NCI-H510A treated with DMSO at 0.1 percent for 48 hours (cell line): ENCODE data around the gene P2RY6.

Experiments
- DNase-seq: peaks from one replicate; lab custom pipeline; 2025; lab: John Stamatoyannopoulos, UW

P2RY6 gene

GRCh38 chr11:73296501-73297230, 24.5 kb downstream of the P2RY6 start:
- no peak for DNase-seq

DNA sequence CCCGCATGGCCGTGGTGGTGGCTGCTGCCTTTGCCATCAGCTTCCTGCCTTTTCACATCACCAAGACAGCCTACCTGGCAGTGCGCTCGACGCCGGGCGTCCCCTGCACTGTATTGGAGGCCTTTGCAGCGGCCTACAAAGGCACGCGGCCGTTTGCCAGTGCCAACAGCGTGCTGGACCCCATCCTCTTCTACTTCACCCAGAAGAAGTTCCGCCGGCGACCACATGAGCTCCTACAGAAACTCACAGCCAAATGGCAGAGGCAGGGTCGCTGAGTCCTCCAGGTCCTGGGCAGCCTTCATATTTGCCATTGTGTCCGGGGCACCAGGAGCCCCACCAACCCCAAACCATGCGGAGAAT, 25.1 kb downstream of the P2RY6 start:
- DNase-seq, result no peak

GRCh38 chr11:73297702-73298101, 25.6 kb downstream of the P2RY6 start:
- DNase-seq, result no peak

GRCh38 chr11:73298233-73298632, 26.1 kb downstream of the P2RY6 start:
- DNase-seq, result no peak

- DNase-seq, result no peak
Measured at GRCh38 chr11:73299751-73300150, 27.6 kb downstream of the P2RY6 start.

DNA sequence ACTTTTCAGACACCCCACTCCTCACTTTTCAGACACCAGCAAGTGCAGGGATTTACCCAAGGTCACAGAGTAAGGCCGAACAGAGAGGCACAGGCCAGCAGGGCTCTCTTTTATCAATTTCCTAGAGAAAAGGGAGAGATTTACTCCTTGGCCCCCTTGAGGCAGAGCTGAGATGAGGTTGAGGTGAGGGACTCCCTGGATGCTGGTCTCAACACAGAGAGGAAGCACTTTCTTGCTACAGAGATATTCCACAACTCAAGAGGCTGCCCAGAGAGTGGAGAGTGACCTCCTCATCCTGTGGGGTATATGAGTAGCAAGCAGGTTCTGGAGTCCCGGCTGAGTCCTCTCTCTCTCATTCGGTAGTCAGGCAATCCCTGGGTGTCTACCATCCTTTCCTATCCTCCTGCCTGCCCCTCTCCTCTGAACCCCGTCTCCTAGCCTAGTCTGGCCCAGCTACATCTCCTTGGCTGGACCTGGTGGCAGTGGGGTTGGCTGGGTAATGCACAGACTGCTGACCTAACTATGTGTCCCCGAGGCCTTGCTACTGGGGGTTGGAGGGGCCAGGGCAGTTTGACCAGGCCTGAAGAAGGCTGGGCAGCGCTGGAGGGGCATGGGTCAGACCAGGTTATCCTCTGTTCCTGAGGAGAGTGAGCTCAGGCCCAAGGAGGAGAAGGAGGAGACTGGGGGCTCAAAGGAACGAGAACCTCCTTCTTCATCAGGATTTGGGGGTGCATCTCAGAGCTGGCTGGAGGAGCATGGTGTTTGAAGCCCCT, 34.1 kb downstream of the P2RY6 start:
- DNase-seq, result no peak

GRCh38 chr11:73306977-73307322, 34.8 kb downstream of the P2RY6 start:
- DNase-seq, result no peak

DNA sequence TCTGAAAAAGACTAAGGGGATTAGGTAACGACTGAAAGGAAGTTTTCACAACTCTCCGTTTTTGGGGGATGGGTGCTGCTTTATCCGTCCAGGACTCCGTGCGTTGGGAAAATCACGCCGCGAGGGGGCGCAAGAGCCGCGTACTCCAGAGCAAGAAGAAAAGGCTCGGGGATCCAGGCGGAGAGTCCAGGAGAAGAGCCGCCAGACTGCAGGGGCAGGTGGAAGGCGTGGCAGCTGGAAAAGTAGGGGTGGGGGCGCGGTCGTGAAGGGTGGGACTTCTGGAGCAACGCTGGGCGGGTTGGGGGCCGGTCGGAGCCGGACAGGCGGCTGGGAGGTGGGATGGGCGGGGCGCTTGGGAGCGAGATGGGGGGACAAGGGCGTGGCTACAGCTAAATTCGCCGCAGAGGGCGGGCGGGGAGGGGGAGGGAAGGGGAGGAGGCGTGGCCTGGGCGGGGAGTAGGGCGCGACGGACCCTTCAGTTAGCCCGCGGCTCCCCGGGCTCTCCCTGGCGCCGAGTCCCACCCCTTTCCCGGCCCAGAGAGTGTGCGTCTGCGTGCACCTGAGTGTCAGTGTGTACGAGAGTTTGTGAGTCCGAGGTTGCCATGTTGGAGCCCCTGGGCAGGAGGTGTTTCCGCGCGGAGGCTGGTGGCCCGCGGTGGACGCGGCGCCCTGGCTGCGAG, 35.3 kb downstream of the P2RY6 start:
- peak; percentile 100 for DNase-seq

DNA sequence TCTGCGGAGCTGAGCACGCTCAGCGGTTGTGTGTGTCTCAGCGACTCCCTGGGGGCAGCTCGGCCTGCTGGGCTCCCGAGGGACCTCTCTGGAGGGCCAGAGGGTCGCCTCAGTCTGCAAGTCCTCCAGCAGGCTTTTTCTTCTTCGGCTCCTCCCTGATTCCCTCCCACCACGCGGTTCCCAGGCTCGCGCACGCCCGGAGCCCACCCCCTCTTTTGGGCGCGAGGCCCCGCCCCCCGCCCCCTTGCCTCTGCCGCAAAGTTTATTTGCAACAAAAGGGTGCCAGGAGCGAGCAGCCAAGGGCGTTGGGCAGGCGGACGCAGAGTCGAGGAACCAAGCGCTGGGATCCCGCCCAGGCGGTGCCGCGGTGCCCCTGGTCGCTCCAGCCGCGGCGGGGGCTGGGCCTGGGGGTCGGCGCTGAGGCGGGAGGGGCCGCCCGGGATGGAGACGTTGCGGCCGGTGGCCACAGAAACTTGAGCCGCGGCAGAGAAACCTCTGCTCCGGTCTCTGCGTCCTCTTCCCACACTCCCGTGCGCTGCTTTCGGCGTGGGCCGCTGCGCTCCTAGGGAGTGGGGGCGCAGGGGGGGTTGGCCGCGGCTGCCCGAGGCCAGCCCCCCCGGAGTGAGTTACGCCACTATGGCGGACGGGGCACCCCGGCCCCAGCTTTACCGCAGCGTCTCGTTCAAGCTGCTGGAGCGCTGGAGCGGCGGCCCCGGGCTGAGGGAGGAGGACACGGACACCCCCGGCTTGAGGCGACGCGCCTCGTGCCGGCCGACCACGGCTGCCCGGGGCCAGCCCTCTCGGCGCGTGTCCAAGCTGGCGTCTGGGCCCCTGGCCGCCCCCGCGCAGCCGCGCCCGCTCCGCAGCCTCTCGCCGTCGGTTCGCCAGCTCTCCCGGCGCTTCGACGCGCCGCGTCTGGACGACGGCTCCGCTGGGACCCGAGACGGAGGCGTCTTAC, 36.1 kb downstream of the P2RY6 start, which contains the start of gene ARHGEF17:
Gene ARHGEF17 (plus strand): TSS at position 274 of the 958 bp plus-strand sequence. CDS start 363 bp downstream, at position 637.
- DNase-seq, result peak; percentile 94

GRCh38 chr11:73308961-73309919, 37.1 kb downstream of the P2RY6 start:
- DNase-seq, result peak; percentile 68

- no peak for DNase-seq
Measured at GRCh38 chr11:73310076-73310475, 37.9 kb downstream of the P2RY6 start.

DNA sequence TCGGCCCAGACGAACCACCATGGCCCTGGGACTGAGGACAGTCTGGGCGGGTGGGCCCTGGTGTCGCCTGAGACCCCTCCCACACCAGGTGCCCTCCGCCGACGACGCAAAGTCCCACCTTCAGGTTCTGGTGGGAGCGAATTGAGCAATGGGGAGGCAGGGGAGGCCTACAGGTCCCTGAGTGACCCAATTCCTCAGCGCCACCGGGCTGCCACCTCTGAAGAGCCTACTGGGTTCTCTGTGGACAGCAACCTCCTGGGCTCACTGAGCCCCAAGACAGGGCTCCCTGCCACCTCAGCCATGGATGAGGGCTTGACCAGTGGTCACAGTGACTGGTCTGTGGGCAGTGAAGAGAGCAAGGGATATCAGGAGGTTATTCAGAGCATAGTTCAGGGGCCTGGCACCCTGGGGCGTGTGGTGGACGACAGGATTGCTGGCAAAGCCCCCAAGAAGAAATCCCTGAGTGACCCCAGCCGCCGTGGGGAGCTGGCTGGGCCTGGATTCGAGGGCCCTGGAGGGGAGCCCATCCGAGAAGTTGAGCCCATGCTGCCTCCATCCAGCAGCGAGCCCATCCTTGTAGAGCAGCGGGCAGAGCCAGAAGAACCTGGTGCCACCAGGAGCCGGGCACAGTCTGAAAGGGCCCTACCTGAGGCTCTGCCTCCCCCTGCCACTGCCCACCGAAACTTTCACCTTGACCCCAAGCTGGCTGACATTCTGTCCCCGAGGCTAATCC, 38.7 kb downstream of the P2RY6 start:
- DNase-seq, result no peak

GRCh38 chr11:73311394-73311869, 39.3 kb downstream of the P2RY6 start:
- DNase-seq, result no peak

DNA sequence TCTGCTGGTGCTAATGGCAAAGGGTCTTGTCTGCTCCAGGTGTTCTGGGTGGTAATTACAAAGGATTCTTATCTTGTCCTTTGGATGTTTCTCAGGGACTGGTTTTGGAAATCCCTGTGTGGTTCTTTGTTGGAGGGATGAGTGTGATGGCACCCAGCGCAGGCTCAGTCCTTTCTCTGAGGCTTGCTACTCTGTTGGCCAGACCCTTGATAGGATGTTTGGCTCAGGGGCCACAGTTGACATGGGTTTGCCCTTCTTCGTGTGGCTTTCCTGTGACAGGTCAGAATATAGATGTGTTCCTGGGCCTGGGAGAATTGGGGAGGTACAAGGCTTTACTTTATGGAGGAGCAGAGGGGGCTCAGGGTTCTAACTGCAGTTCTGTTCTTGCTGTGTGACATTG, 39.9 kb downstream of the P2RY6 start:
- no peak for DNase-seq

GRCh38 chr11:73312851-73313327, 40.8 kb downstream of the P2RY6 start:
- no peak for DNase-seq

GRCh38 chr11:73313652-73314051, 41.5 kb downstream of the P2RY6 start:
- DNase-seq, result no peak

DNA sequence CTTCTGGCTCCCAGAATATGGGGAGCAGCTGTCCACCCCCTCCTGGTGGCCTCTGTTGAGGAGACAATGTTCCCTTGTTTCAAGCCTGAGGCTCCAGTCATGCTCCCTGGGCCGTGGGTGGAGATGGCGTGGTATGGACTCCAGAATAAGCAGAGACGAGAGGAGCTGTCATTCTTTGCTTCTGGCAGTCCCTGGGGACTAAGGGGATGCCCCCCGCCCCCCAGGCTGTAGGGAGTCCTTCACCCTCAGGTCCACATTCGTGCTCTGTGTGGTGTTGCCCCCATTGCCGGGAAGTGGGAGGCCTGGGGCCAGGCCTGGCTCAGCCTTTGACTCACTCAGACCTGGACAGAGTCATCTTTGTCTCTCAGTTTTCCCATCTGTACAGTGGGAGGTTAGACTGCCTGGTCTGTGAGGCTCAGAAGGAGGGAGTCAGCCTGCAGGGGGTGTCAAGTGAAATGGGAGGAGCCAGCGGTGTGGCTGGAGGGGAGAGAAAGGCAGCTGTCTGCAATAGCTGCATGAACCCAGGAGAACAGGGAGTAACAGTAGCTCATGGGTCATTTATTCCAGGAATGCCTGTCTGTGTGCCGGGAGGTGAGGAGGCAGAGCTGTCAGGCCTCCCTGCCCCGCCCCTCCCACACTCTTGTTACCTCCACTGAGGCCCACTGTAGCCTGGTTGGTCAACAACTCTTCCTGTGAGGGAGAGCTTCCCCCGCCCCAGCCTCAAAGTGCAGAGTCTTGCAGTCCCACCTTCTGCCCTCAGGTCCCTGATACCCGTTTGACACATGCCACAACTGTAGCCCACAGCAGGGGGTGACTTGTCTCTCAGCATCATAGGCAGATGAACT, 42.2 kb downstream of the P2RY6 start:
- DNase-seq, result peak; percentile 21

DNA sequence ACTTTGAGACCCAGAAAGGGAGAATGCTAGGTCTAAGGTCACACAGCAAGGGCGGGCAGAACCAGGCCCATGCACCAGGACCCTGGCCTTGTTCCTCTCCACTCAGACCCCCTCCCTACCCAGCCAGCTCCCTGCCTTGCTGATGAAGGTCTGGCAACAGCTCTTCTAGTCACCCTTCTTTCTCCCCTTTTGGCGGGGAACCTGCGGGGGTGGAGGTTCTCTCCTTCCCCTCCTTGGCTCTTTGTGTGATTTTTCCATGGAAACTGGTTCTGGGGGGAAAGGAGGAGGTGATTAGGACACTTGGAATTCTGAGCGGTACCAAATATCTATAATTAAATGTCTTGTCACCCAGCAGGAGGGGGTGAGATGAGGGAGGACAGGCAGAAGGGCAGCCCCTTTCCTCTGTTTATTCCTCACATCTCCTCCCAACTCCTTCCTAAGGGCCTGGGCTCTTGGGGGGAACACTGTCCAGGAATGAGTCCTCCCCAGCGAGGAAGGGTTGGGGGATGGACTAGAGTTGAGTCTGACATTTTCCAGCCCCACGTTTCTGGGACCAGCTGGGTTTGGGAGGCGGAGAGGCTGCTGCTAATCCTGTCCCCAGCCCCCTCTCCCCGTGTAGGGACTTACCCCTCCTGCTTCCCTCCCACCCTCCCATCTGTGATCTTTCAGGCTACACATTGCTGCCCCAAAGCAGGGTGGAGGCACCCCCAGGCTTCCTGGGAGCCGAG, 43.3 kb downstream of the P2RY6 start:
- no peak for DNase-seq
